Activated naive CD4-positive, alpha-beta T cell treated with anti-CD3 and anti-CD28 coated beads, Interleukin-2, amount 10 ng/mL, durations not matched to agents 7 days and 5 days (primary cell): ENCODE measurements around the gene PTPRD.

ENCODE experiments used
- CTCF ChIA-PET: fragments of 350-600 bp; sonication (Branson Sonifier 250); formaldehyde crosslinking; loops from one replicate; lab custom pipeline; 2021; ENCODE audit warnings: antibody characterized with exemption; lab: Charles Lee
- DNase-seq: peaks from one replicate; pipeline ENCODE4 v3.0.0-alpha.2; 2020
- H3K27ac Mint-ChIP-seq: one replicate; pipeline ENCODE4 v1.8.0; 2021; ENCODE audit warnings: mild to moderate bottlenecking, moderate library complexity, mixed read lengths
- H3K27me3 Mint-ChIP-seq: one replicate; pipeline ENCODE4 v1.8.0; 2021; ENCODE audit warnings: mild to moderate bottlenecking, mixed read lengths
- H3K36me3 Mint-ChIP-seq: one replicate; pipeline ENCODE4 v1.8.0; 2021; ENCODE audit warnings: mixed read lengths
- H3K4me1 Mint-ChIP-seq: one replicate; pipeline ENCODE4 v1.8.0; 2021; ENCODE audit warnings: mixed read lengths
- H3K4me3 Mint-ChIP-seq: one replicate; pipeline ENCODE4 v1.8.0; 2021; ENCODE audit warnings: mild to moderate bottlenecking, moderate library complexity, mixed read lengths
- H3K9me3 Mint-ChIP-seq: one replicate; pipeline ENCODE4 v1.8.0; 2021; ENCODE audit warnings: mixed read lengths

PTPRD gene

DNA sequence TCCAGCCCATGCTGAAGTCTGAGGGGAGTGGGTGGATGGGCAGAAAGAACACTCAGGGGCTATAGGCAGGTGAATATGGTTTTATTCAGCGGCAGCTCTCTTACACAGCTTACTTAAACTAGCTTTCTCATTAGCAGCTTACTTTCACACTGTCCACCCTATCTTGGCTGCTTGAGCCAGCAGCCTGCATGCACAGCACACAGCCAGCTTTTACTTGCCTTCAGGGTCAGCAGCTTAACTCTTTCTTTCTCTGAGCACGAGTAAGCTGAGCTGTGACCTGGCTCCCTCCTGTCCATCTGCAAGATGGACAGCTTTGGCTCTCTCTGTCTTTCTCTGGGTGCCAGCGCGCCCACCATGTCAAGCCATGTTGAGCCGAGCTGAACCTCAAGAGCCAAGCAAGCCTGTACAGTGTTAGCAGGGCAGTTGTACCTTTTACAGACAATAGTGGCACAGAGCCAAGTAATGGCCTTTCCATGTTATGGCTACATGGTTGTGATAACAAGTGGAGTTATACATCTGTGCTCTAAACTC is 1054.9 kb downstream of the PTPRD start:
- Mint-ChIP-seq H3K36me3 (no peaks in the 10 kb centered on the region), H3K27ac (no peak overlapping the region), H3K4me3 (no peak overlapping the region), H3K4me1 (no peaks in the 10 kb centered on the region), H3K27me3 (no peaks in the 10 kb centered on the region), H3K9me3 (peaks cover 4% of the 10 kb centered on the region)
- no peak for DNase-seq
- CTCF ChIA-PET = no interaction called here

- DNase-seq = no peak
- Mint-ChIP-seq H3K9me3 (peaks cover 4% of the 10 kb centered on the region), H3K27me3 (no peaks in the 10 kb centered on the region), H3K4me1 (no peaks in the 10 kb centered on the region), H3K36me3 (no peaks in the 10 kb centered on the region), H3K27ac (no peak overlapping the region), H3K4me3 (no peak overlapping the region)
- CTCF ChIA-PET = no interaction called here
Measured at GRCh38 chr9:9556865-9557803, 1055.7 kb downstream of the PTPRD start.

- H3K27me3 Mint-ChIP-seq = no peaks in the 10 kb centered on the region
- no peaks in the 10 kb centered on the region for H3K9me3 Mint-ChIP-seq
- H3K4me1 Mint-ChIP-seq = no peaks in the 10 kb centered on the region
- H3K36me3 Mint-ChIP-seq = no peaks in the 10 kb centered on the region
- no peak for DNase-seq
- no peak overlapping the region for H3K27ac Mint-ChIP-seq
- CTCF ChIA-PET = no interaction called here
- H3K4me3 Mint-ChIP-seq = no peak overlapping the region
Measured at GRCh38 chr9:9552665-9553064, 1060.1 kb downstream of the PTPRD start.

- no peak for DNase-seq
- Mint-ChIP-seq H3K9me3 (no peaks in the 10 kb centered on the region), H3K4me3 (no peak overlapping the region), H3K36me3 (no peaks in the 10 kb centered on the region), H3K27me3 (no peaks in the 10 kb centered on the region), H3K27ac (no peak overlapping the region), H3K4me1 (no peaks in the 10 kb centered on the region)
- CTCF ChIA-PET = no interaction called here
Measured at GRCh38 chr9:9538766-9539165, 1074.0 kb downstream of the PTPRD start.

GRCh38 chr9:9538356-9538755 is 1074.4 kb downstream of the PTPRD start:
- no peak overlapping the region for H3K4me3 Mint-ChIP-seq
- no peaks in the 10 kb centered on the region for H3K27me3 Mint-ChIP-seq
- H3K9me3 Mint-ChIP-seq = no peaks in the 10 kb centered on the region
- no peaks in the 10 kb centered on the region for H3K4me1 Mint-ChIP-seq
- no peak overlapping the region for H3K27ac Mint-ChIP-seq
- DNase-seq = no peak
- H3K36me3 Mint-ChIP-seq = no peaks in the 10 kb centered on the region
- CTCF ChIA-PET = no interaction called here

DNA sequence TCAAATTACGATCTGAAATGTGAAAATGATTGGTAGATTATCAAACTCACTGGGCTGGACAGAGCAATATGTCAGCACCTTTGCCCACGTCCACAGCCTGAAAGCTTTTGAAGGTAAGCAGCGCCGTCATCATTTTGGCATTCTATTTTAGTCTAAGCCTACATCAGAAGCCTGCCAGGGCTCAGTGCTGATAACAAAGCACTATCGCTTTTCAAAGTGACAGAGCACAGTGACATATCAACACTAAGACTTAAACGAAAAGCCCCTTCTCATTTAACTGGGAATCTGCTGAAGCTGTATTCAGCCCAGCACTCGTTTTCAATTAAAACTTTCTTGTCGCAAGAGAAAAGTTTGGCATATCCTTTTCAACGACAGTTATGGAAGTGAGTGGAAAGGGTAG is 1076.3 kb downstream of the PTPRD start:
- CTCF ChIA-PET = no interaction called here
- Mint-ChIP-seq H3K36me3 (no peaks in the 10 kb centered on the region), H3K4me1 (no peaks in the 10 kb centered on the region), H3K27ac (no peak overlapping the region), H3K4me3 (no peak overlapping the region), H3K27me3 (no peaks in the 10 kb centered on the region), H3K9me3 (no peaks in the 10 kb centered on the region)
- DNase-seq = no peak

GRCh38 chr9:9523476-9524139 is 1089.2 kb downstream of the PTPRD start:
- DNase-seq = no peak
- Mint-ChIP-seq H3K4me1 (no peaks in the 10 kb centered on the region), H3K27ac (no peak overlapping the region), H3K4me3 (no peak overlapping the region), H3K9me3 (no peaks in the 10 kb centered on the region), H3K36me3 (no peaks in the 10 kb centered on the region), H3K27me3 (no peaks in the 10 kb centered on the region)
- CTCF ChIA-PET = no interaction called here

GRCh38 chr9:9522406-9522805 is 1090.4 kb downstream of the PTPRD start:
- CTCF ChIA-PET = no interaction called here
- Mint-ChIP-seq H3K27ac (no peak overlapping the region), H3K36me3 (no peaks in the 10 kb centered on the region), H3K4me1 (no peaks in the 10 kb centered on the region), H3K9me3 (no peaks in the 10 kb centered on the region), H3K27me3 (no peaks in the 10 kb centered on the region), H3K4me3 (no peak overlapping the region)
- DNase-seq = no peak

DNA sequence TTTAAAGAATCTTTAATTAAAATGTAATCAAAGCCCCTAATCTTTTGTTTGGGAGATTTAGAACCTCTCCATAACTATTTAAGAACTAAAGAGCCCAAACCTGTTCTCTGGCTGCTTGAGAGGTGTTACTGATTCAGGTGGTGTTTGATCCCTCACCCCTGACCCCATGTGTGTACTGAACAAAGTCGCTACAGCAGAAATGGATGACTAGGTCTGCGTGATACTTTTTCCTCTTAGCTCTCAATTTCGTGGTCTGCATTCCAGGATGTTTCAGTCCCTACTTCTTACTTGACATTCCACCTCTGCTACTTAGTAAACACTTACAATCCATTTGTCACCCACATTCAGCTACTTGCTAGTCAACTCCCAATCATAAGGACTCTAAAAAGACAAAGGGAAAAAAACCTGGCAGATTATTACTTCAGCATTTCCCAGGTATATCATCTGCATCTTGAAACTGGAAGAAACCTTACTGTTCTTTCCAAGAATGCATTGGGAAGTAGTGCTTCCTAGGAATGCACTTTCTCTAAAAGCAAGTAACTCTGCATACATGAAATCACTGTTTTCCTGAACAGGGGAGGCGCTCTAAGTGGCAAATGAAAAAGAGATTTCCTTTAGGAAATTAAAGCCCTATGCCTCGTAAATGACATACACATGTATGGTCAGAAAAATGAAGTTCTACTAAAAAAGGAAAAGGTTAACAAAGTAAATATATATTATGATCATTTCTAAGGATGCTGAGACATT is 1091.6 kb downstream of the PTPRD start:
- DNase-seq = no peak
- H3K9me3 Mint-ChIP-seq = no peaks in the 10 kb centered on the region
- no peaks in the 10 kb centered on the region for H3K4me1 Mint-ChIP-seq
- H3K27me3 Mint-ChIP-seq = no peaks in the 10 kb centered on the region
- CTCF ChIA-PET = no interaction called here
- no peak overlapping the region for H3K27ac Mint-ChIP-seq
- H3K36me3 Mint-ChIP-seq = no peaks in the 10 kb centered on the region
- no peak overlapping the region for H3K4me3 Mint-ChIP-seq

- H3K36me3 Mint-ChIP-seq = no peaks in the 10 kb centered on the region
- CTCF ChIA-PET = no interaction called here
- no peaks in the 10 kb centered on the region for H3K4me1 Mint-ChIP-seq
Measured at GRCh38 chr9:9504869-9505268, 1107.9 kb downstream of the PTPRD start.

GRCh38 chr9:9499546-9499945 is 1113.3 kb downstream of the PTPRD start:
- CTCF ChIA-PET = interaction anchor here (0.9 kb wide), 1 partner anchor 10 kb away, joined by 3 read pairs; no protein-coding TSS in a partner anchor
- peaks cover 11% of the 10 kb centered on the region for H3K9me3 Mint-ChIP-seq
- no peak overlapping the region for H3K27ac Mint-ChIP-seq
- H3K36me3 Mint-ChIP-seq = no peaks in the 10 kb centered on the region
- no peak overlapping the region for H3K4me3 Mint-ChIP-seq
- H3K4me1 Mint-ChIP-seq = no peaks in the 10 kb centered on the region
- no peaks in the 10 kb centered on the region for H3K27me3 Mint-ChIP-seq
- no peak for DNase-seq

More at GRCh38 chr9:9504869-9505268, 1107.9 kb downstream of the PTPRD start:
- Mint-ChIP-seq H3K27me3 (no peaks in the 10 kb centered on the region), H3K27ac (no peak overlapping the region), H3K9me3 (peaks cover 3% of the 10 kb centered on the region), H3K4me3 (no peak overlapping the region)
- no peak for DNase-seq

GRCh38 chr9:9498846-9499245 is 1114.0 kb downstream of the PTPRD start:
- no peaks in the 10 kb centered on the region for H3K27me3 Mint-ChIP-seq
- H3K4me3 Mint-ChIP-seq = no peak overlapping the region
- CTCF ChIA-PET = interaction anchor here (0.9 kb wide), 1 partner anchor 9 kb away, joined by 3 read pairs; no protein-coding TSS in a partner anchor
- no peak overlapping the region for H3K27ac Mint-ChIP-seq
- peaks cover 13% of the 10 kb centered on the region for H3K9me3 Mint-ChIP-seq
- H3K4me1 Mint-ChIP-seq = no peaks in the 10 kb centered on the region
- DNase-seq = no peak
- no peaks in the 10 kb centered on the region for H3K36me3 Mint-ChIP-seq

DNA sequence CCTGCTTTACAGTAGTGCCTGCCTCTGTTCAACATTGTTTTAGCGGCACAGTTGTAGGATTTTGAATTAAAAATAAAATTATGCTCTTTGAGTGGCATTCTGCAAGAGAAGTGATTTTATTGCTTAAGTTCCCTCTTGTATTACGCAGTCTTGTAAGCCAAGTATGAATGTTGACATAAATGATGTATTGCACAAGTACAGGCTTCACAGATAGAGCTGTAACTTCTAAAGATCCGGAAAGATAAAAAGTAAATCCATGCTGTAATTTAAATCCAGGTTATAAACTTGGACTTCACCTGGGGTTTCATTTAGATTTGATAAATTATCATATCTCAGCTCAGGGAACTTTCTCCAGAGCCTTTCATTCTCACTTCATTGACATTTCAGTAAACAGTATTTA is 1114.7 kb downstream of the PTPRD start:
- Mint-ChIP-seq H3K36me3 (no peaks in the 10 kb centered on the region), H3K4me3 (no peak overlapping the region), H3K4me1 (no peaks in the 10 kb centered on the region), H3K27me3 (no peaks in the 10 kb centered on the region), H3K27ac (no peak overlapping the region), H3K9me3 (peaks cover 14% of the 10 kb centered on the region)
- DNase-seq = no peak
- CTCF ChIA-PET = no interaction called here

- CTCF ChIA-PET = no interaction called here
- Mint-ChIP-seq H3K4me3 (no peak overlapping the region), H3K27me3 (no peaks in the 10 kb centered on the region), H3K27ac (no peak overlapping the region), H3K9me3 (peaks cover 14% of the 10 kb centered on the region), H3K4me1 (no peaks in the 10 kb centered on the region), H3K36me3 (no peaks in the 10 kb centered on the region)
- no peak for DNase-seq
Measured at GRCh38 chr9:9494336-9494735, 1118.5 kb downstream of the PTPRD start.
